ENCODE measurements around the gene EXOC3. TPM values are rescaled to one million over a fixed set of nuclear protein-coding genes. Genes with fewer than 3 reads are reported as not detected.

The EXOC3 gene
- polyA plus RNA-seq, 3 donors, result 33.2 to 59.7 (median 53.8) TPM

- H3K36me3 ChIP-seq (replicated peaks in 1 of 2; ENCODE audit: control insufficient read depth in 1 of 2, insufficient read depth in 2 of 2, low read length in 2 of 2), result no peaks in the 10 kb centered on the region
- H4K20me1 ChIP-seq (ENCODE audit: insufficient read depth, low read length), result peaks cover 12% of the 10 kb centered on the region
- DNase-seq, result no peak
- no peaks in the 10 kb centered on the region for H3K9me3 ChIP-seq (replicated peaks in 1 of 2; ENCODE audit: control insufficient read depth in 1 of 2, insufficient read depth in 1 of 2, low read length in 2 of 2)
- H3K27ac ChIP-seq (ENCODE audit: low read depth in 1 of 2, low read length in 2 of 2), result no peak overlapping the region
- H3K4me1 Mint-ChIP-seq, result peaks cover 33% of the 10 kb centered on the region
- H3K9me3 Mint-ChIP-seq, result no peaks in the 10 kb centered on the region
- H3K4me1 ChIP-seq (ENCODE audit: control insufficient read depth in 1 of 2, insufficient read depth in 2 of 2, low read length in 2 of 2), result peaks cover 35 to 40% of the 10 kb centered on the region in 2 donors
- H3K4me2 ChIP-seq (replicated peaks; ENCODE audit: extremely low read depth, low read length, poor library complexity, severe bottlenecking), result no peak overlapping the region
- H3K27me3 ChIP-seq (ENCODE audit: control insufficient read depth in 2 of 2, insufficient read depth in 2 of 2, low read length in 2 of 2), result no peaks in the 10 kb centered on the region
- H2AFZ ChIP-seq (ENCODE audit: insufficient read depth, low read depth, low read length, poor library complexity, severe bottlenecking), result no peak overlapping the region
- 94% methylated on average over 14 of the region's 14 CpGs for WGBS (ENCODE audit: insufficient coverage)
- no peak for TF ChIP-seq CTCF (IDR thresholded peaks at IDR 0.05)
- H3K79me2 ChIP-seq (ENCODE audit: insufficient read depth, low read length), result peaks cover 15% of the 10 kb centered on the region
- H3K4me3 ChIP-seq (replicated peaks in 1 of 3; ENCODE audit: low read depth in 2 of 3, low read length in 3 of 3), result no peak overlapping the region
- intact Hi-C loops (cut with micrococcal nuclease), result loop anchor here (5.0 to 10.0 kb wide), 5 partner anchors 105 to 465 kb away; partner anchors contain the start of genes PDCD6 (in 2 of the 2) and CEP72 (in 1 of the 2)
- H3K27ac Mint-ChIP-seq, result peak overlapping the region in 1 of 7 donors; percentile 38
- peaks cover 0 to 2% of the 10 kb centered on the region in 2 donors for H3K36me3 Mint-ChIP-seq
- H3K4me3 Mint-ChIP-seq, result peak overlapping the region in 1 of 2 donors; percentile 27
- H3K9ac ChIP-seq (ENCODE audit: insufficient read depth, low read length, poor library complexity, severe bottlenecking), result no peak overlapping the region
- peaks cover 0 to 3% (median 0%) of the 10 kb centered on the region in 3 donors for H3K27me3 Mint-ChIP-seq (ENCODE audit: low read depth in 3 of 3)
These were observed 3.3 kb upstream of the EXOC3 start for GRCh38 chr5:439636-440035.

GRCh38 chr5:440401-441201 is 2.4 kb upstream of the EXOC3 start:
- Histone ChIP-seq H3K4me1 (ENCODE audit: control insufficient read depth in 1 of 2, insufficient read depth in 2 of 2, low read length in 2 of 2) (peaks cover 35 to 40% of the 10 kb centered on the region in 2 donors), H3K9ac (ENCODE audit: insufficient read depth, low read length, poor library complexity, severe bottlenecking) (no peak overlapping the region), H3K79me2 (ENCODE audit: insufficient read depth, low read length) (peaks cover 21% of the 10 kb centered on the region), H3K36me3 (replicated peaks in 1 of 2; ENCODE audit: control insufficient read depth in 1 of 2, insufficient read depth in 2 of 2, low read length in 2 of 2) (no peaks in the 10 kb centered on the region), H3K4me3 (replicated peaks in 1 of 3; ENCODE audit: low read depth in 2 of 3, low read length in 3 of 3) (no peak overlapping the region), H4K20me1 (ENCODE audit: insufficient read depth, low read length) (peaks cover 21% of the 10 kb centered on the region), H2AFZ (ENCODE audit: insufficient read depth, low read depth, low read length, poor library complexity, severe bottlenecking) (peak overlapping the region; percentile 25), H3K27ac (ENCODE audit: low read depth in 1 of 2, low read length in 2 of 2) (peak overlapping the region in 1 of 2 donors; percentile 51), H3K9me3 (replicated peaks in 1 of 2; ENCODE audit: control insufficient read depth in 1 of 2, insufficient read depth in 1 of 2, low read length in 2 of 2) (no peaks in the 10 kb centered on the region), H3K27me3 (ENCODE audit: control insufficient read depth in 2 of 2, insufficient read depth in 2 of 2, low read length in 2 of 2) (no peaks in the 10 kb centered on the region), H3K4me2 (replicated peaks; ENCODE audit: extremely low read depth, low read length, poor library complexity, severe bottlenecking) (peak overlapping the region; percentile 3)
- Mint-ChIP-seq H3K36me3 (peaks cover 4 to 11% of the 10 kb centered on the region in 2 donors), H3K4me1 (peaks cover 37% of the 10 kb centered on the region), H3K27me3 (ENCODE audit: low read depth in 3 of 3) (no peaks in the 10 kb centered on the region), H3K9me3 (no peaks in the 10 kb centered on the region), H3K4me3 (peak overlapping the region in 1 of 2 donors; percentile 82), H3K27ac (peak overlapping the region in 2 of 7 donors; percentile 9 to 62)
- intact Hi-C loops (cut with micrococcal nuclease), result loop anchor here (5.0 to 10.0 kb wide), 5 partner anchors 104 to 464 kb away; partner anchors contain the start of genes PDCD6 (in 2 of the 2) and CEP72 (in 1 of the 2)
- 51% methylated on average over 16 of the region's 18 CpGs for WGBS (ENCODE audit: insufficient coverage)
- TF ChIP-seq CTCF (IDR thresholded peaks at IDR 0.05), result no peak
- DNase-seq, result peak in 2 of 3 donors; percentile 30 to 62
